BJ (cell line): ENCODE data around the gene TJAP1. TPM values are rescaled to one million over a fixed set of nuclear protein-coding genes. Genes with fewer than 3 reads are reported as not detected.
A peak's percentile ranks its signal among the peaks of the same experiment; 100 is the strongest.

Experiments used
- CTCF ChIA-PET: fragments of 350-600 bp; formaldehyde crosslinking; extraction: SDS; loops from one replicate; lab custom pipeline; 2021; ENCODE audit warnings: antibody characterized with exemption, inconsistent platforms; lab: Yijun Ruan, JAX
- POLR2A ChIA-PET: fragments of 300-600 bp; sonication (Branson Sonifier 250); formaldehyde crosslinking; extraction: SDS; loops from one replicate; lab custom pipeline; 2021; ENCODE audit warnings: antibody characterized with exemption; lab: Charles Lee
- DNase-seq: peaks from one replicate; pipeline ENCODE4 v3.0.0-alpha.2; 2011; ENCODE audit warnings: low read depth
- H3K27me3 ChIP-seq: 2 replicates; pipeline ENCODE4 v1.6.0; 2011; ENCODE audit warnings: low read length; ENCODE audit not compliant: control insufficient read depth, insufficient read depth
- H3K36me3 ChIP-seq: 2 replicates; pipeline ENCODE4 v1.5.1; 2011; ENCODE audit warnings: low read length; ENCODE audit not compliant: control insufficient read depth, insufficient read depth
- H3K4me3 ChIP-seq: 2 replicates; pipeline ENCODE4 v1.5.1; 2011; ENCODE audit warnings: low read depth, mild to moderate bottlenecking, control low read depth, low read length
- CTCF ChIP-seq: IDR thresholded peaks from 2 replicates; pipeline ENCODE4 v1.5.1; 2011; ENCODE audit warnings: low read depth, mild to moderate bottlenecking, control low read depth, inconsistent platforms, low read length, moderate library complexity; ENCODE audit not compliant: insufficient read depth
- polyA minus RNA-seq: library from RNA; depleted of rRNA, polyadenylated mRNA; stranded (reverse); fragments of >200 nt; gene quantifications from 2 replicates; pipeline ENCODE4 v1.2.3, GENCODE V29; 2011; rRNA and poly(A)+ RNA removed
- polyA plus RNA-seq: library from polyadenylated mRNA; depleted of rRNA; stranded (reverse); fragments of >200 nt; gene quantifications from 2 replicates; pipeline ENCODE4 v1.2.3, GENCODE V29; 2011; rRNA removed

The TJAP1 gene
- polyA plus RNA-seq, result 17.5 and 29.0 TPM in 2 replicates
- 10.3 and 10.4 TPM in 2 replicates for polyA minus RNA-seq

GRCh38 chr6:43477235-43478007 lies at the start of gene TJAP1:
Gene TJAP1 (plus strand): TSS chr6:43477570. CDS start chr6:43499002, 21,432 bp downstream.
- no peak for TF ChIP-seq CTCF
- no peaks in the 10 kb centered on the region; the same call in 1 of the 2 replicates for H3K36me3 ChIP-seq
- H3K27me3 ChIP-seq, result no peaks in the 10 kb centered on the region
- CTCF ChIA-PET, result interaction anchor here (0.6 to 2.0 kb wide), 7 partner anchors 16 to 297 kb away, joined by 3 to 6 read pairs (median 4); partner anchors contain the start of gene ZNF318
- POLR2A ChIA-PET, result interaction anchor here (0.6 to 0.7 kb wide), 3 partner anchors 15 to 469 kb away, joined by 3 to 13 read pairs (median 4); no protein-coding TSS in a partner anchor
- no peak for DNase-seq
- H3K4me3 ChIP-seq, result peak within 1 kb of the TSS; percentile 66

GRCh38 chr6:43428112-43428570 lies 49.2 kb upstream of the TJAP1 start:
- ChIA-PET CTCF (no interaction called here), POLR2A (no interaction called here)
- no peak for DNase-seq
- Histone ChIP-seq H3K36me3 (peaks cover 6% of the 10 kb centered on the region), H3K27me3 (no peaks in the 10 kb centered on the region), H3K4me3 (peak overlapping the region; percentile 55)
- no peak for TF ChIP-seq CTCF

DNA sequence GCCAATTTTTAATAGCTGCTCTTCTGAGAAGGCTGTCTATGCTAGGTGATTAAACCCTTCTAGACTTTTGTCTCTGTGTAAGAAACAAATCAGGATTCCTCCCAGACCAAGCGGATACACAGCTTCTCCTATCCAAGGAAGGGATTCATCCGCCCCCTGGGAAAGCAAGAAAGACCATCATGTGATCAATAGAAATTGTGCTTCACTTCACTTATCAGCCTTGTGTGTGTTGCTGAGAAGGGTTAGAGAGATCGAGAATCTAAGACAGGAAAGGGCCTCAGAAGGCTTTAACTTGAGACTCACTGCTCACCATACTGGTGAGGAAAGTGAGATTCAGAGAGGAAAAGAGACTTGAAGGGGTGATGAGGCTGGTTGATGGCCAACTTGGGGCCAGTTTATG lies 48.5 kb upstream of the TJAP1 start:
- no peak for TF ChIP-seq CTCF
- Histone ChIP-seq H3K27me3 (no peaks in the 10 kb centered on the region), H3K36me3 (peaks cover 6% of the 10 kb centered on the region), H3K4me3 (peak overlapping the region; percentile 55; the same call in 1 of the 2 replicates)
- no peak for DNase-seq
- POLR2A ChIA-PET, result no interaction called here
- CTCF ChIA-PET, result no interaction called here

GRCh38 chr6:43432009-43432945 lies 45.1 kb upstream of the TJAP1 start:
- H3K4me3 ChIP-seq, result no peak overlapping the region
- POLR2A ChIA-PET, result no interaction called here
- H3K27me3 ChIP-seq, result no peaks in the 10 kb centered on the region
- CTCF ChIA-PET, result interaction anchor here (0.9 to 2.6 kb wide), 2 partner anchors 9 to 74 kb away, joined by 4 to 10 read pairs; no protein-coding TSS in a partner anchor
- TF ChIP-seq CTCF, result no peak
- peaks cover 6% of the 10 kb centered on the region for H3K36me3 ChIP-seq
- DNase-seq, result no peak

GRCh38 chr6:43433148-43433547 lies 44.2 kb upstream of the TJAP1 start:
- ChIA-PET POLR2A (no interaction called here), CTCF (interaction anchor here (0.9 to 1.7 kb wide), 3 partner anchors 8 to 73 kb away, joined by 3 to 5 read pairs (median 4); no protein-coding TSS in a partner anchor)

More at GRCh38 chr6:43433148-43433547, 44.2 kb upstream of the TJAP1 start:
- H3K36me3 ChIP-seq, result peaks cover 6% of the 10 kb centered on the region
- DNase-seq, result no peak
- no peak for TF ChIP-seq CTCF
- no peak overlapping the region for H3K4me3 ChIP-seq
- no peaks in the 10 kb centered on the region for H3K27me3 ChIP-seq
